HCT116 (cell line): ENCODE results near the gene LRIG1.

Experiments
- EGR1 ChIP-seq: IDR thresholded peaks from 2 replicates; pipeline ENCODE4 v1.6.1; 2012; ENCODE audit warnings: low read depth
- YY1 ChIP-seq: IDR thresholded peaks from 2 replicates; pipeline ENCODE4 v1.6.1; 2011; ENCODE audit warnings: low read length, low read depth, moderate library complexity, mild to moderate bottlenecking; ENCODE audit not compliant: insufficient replicate concordance; ENCODE audit errors: extremely low read depth

- TF ChIP-seq YY1 (no peak), EGR1 (no peak)
Observed at GRCh38 chr3:66397745-66398144, 103.1 kb downstream of the LRIG1 start.
